Breast epithelium (tissue), 4 donors: ENCODE measurements around the gene NCOA6. TPM values are rescaled to one million over a fixed set of nuclear protein-coding genes. Genes with fewer than 3 reads are reported as not detected.

ENCODE experiments used
- DNase-seq, 2 donors: peaks; one replicate each; pipeline ENCODE4 v3.0.0-alpha.2; 2019; ENCODE audit warnings: low spot score in 2 of 2
- H3K27ac ChIP-seq, 2 donors: fragments of 200-600 bp; sonication (generic) in 1 of 2; one replicate each; pipeline ENCODE4 v1.5.1; 2016 to 2019; ENCODE audit warnings: mild to moderate bottlenecking in 1 of 2
- H3K27me3 ChIP-seq, 2 donors: fragments of 200-600 bp; sonication (generic) in 1 of 2; one replicate each; pipeline versions ENCODE4 v1.5.1 to v1.6.0; 2017 to 2019; ENCODE audit warnings: control low read depth in 1 of 2, mild to moderate bottlenecking in 1 of 2
- H3K36me3 ChIP-seq: fragments of 200-600 bp; one replicate; pipeline ENCODE4 v1.5.1; 2019
- H3K4me1 ChIP-seq, 2 donors: fragments of 200-600 bp; sonication (generic); one replicate each; pipeline ENCODE4 v1.5.1; 2016 to 2019; ENCODE audit warnings: control low read depth in 1 of 2
- H3K4me3 ChIP-seq, 3 donors: fragments of 200-600 bp; sonication (generic); 1 replicate in 2 of 3; 2 replicates in 1 of 3; pipeline ENCODE4 v1.5.1; 2016 to 2019; ENCODE audit warnings: mild to moderate bottlenecking in 3 of 3, moderate library complexity in 2 of 3
- H3K9me3 ChIP-seq, 2 donors: fragments of 200-600 bp; sonication (generic) in 1 of 2; one replicate each; pipeline ENCODE4 v1.5.1; 2016 to 2019; ENCODE audit warnings: control low read depth in 1 of 2
- CTCF ChIP-seq, 3 donors: fragments of 450-650 bp; IDR thresholded peaks; one replicate each; pipeline ENCODE4 v1.5.1; 2016 to 2017; ENCODE audit warnings: antibody characterized with exemption in 3 of 3, mild to moderate bottlenecking in 3 of 3, moderate library complexity in 3 of 3
- POLR2A ChIP-seq: fragments of 450-650 bp; IDR thresholded peaks from one replicate; pipeline ENCODE4 v1.6.1; 2016; ENCODE audit warnings: antibody characterized with exemption, mild to moderate bottlenecking, moderate library complexity
- POLR2AphosphoS5 ChIP-seq, 3 donors: sonication (generic); formaldehyde crosslinking; IDR thresholded peaks; one replicate each; pipeline ENCODE4 v1.6.1; 2017; ENCODE audit warnings: antibody characterized with exemption in 3 of 3
- intact Hi-C: fragments of 100-400 bp; cut with DNase I; formaldehyde crosslinking; loops from one replicate; pipeline ENCODE4 v1.15.1; 2023; ENCODE audit warnings: low total_unique reads
- total RNA-seq, 3 donors: library from RNA; depleted of rRNA; stranded (reverse); fragments of >200 nt; gene quantifications; one replicate each; pipeline ENCODE4 v1.1.0, GENCODE V29; 2016

The NCOA6 gene
- total RNA-seq = 10 to 100 TPM; 20.0 to 20.6 (median 20.3) TPM

GRCh38 chr20:34825530-34826362 lies at the start of gene NCOA6:
Gene NCOA6 (minus strand): TSS chr20:34825651. CDS start chr20:34782355, 43,296 bp downstream.
- intact Hi-C loops = no loop called here
- Histone ChIP-seq H3K4me1 (no peaks in the 10 kb centered on the region), H3K27me3 (no peaks in the 10 kb centered on the region), H3K36me3 (no peaks in the 10 kb centered on the region), H3K9me3 (no peaks in the 10 kb centered on the region), H3K27ac (peak within 1 kb of the TSS; percentile 92 to 98), H3K4me3 (peak within 1 kb of the TSS; percentile 78 to 90 (median 89))
- TF ChIP-seq POLR2A (no peak), POLR2AphosphoS5 (IDR thresholded peaks at IDR 0.05) (peak in 2 of 3 donors; percentile 24 to 27)
- peak; percentile 74 to 90 for DNase-seq

GRCh38 chr20:34874094-34874654 lies 48.7 kb upstream of the NCOA6 start:
- H3K9me3 ChIP-seq = no peaks in the 10 kb centered on the region
- peak overlapping the region; percentile 79 to 81 for H3K27ac ChIP-seq
- intact Hi-C loops = loop anchor here (5.0 kb wide), 1 partner anchor 83 kb away; the partner anchor contains the start of genes GSS and MYH7B
- H3K36me3 ChIP-seq = no peaks in the 10 kb centered on the region
- H3K4me3 ChIP-seq = no peak overlapping the region
- H3K27me3 ChIP-seq = no peaks in the 10 kb centered on the region
- peak; percentile 68 to 81 for DNase-seq
- TF ChIP-seq POLR2AphosphoS5 (IDR thresholded peaks at IDR 0.05) (peak in 1 of 3 donors; percentile 36), CTCF (IDR thresholded peaks at IDR 0.05) (peak; percentile 83 to 95 (median 93)), POLR2A (no peak)
- peaks cover 0 to 13% of the 10 kb centered on the region in 2 donors for H3K4me1 ChIP-seq

- H3K27me3 ChIP-seq = no peaks in the 10 kb centered on the region
- H3K4me3 ChIP-seq = peak overlapping the region in 1 of 3 donors; percentile 81
- no peaks in the 10 kb centered on the region for H3K36me3 ChIP-seq
- H3K27ac ChIP-seq = peak overlapping the region in 1 of 2 donors; percentile 79
- H3K9me3 ChIP-seq = no peaks in the 10 kb centered on the region
- TF ChIP-seq POLR2A = no peak
- no peak for TF ChIP-seq CTCF (IDR thresholded peaks at IDR 0.05)
- no peak for TF ChIP-seq POLR2AphosphoS5 (IDR thresholded peaks at IDR 0.05)
- H3K4me1 ChIP-seq = peaks cover 0 to 13% of the 10 kb centered on the region in 2 donors
- intact Hi-C loops = loop anchor here (5.0 kb wide), 1 partner anchor 84 kb away; the partner anchor contains the start of genes GSS and MYH7B
- DNase-seq = no peak
These were observed 48.2 kb upstream of the NCOA6 start for GRCh38 chr20:34873583-34874093.

- Histone ChIP-seq H3K4me1 (peaks cover 0 to 13% of the 10 kb centered on the region in 2 donors), H3K9me3 (no peaks in the 10 kb centered on the region), H3K27ac (peak within 1 kb of the TSS; percentile 76), H3K36me3 (no peaks in the 10 kb centered on the region), H3K27me3 (no peaks in the 10 kb centered on the region), H3K4me3 (peak within 1 kb of the TSS; percentile 56 to 89 (median 81))
- intact Hi-C loops = loop anchor here (5.0 kb wide), 1 partner anchor 85 kb away; the partner anchor contains the start of genes GSS and MYH7B
- TF ChIP-seq POLR2AphosphoS5 (IDR thresholded peaks at IDR 0.05) (peak in 2 of 3 donors; percentile 37 to 40), CTCF (IDR thresholded peaks at IDR 0.05) (peak; percentile 38 to 61 (median 40)), POLR2A (no peak)
- peak; percentile 64 to 78 for DNase-seq
These were observed 47.3 kb upstream of the NCOA6 start, which contains the start of gene GGT7 for GRCh38 chr20:34872622-34873224. Gene GGT7 (minus strand): TSS chr20:34872856. CDS start chr20:34872815, 41 bp downstream.
